Measurements from ENCODE around the gene CCDC39.

DNA sequence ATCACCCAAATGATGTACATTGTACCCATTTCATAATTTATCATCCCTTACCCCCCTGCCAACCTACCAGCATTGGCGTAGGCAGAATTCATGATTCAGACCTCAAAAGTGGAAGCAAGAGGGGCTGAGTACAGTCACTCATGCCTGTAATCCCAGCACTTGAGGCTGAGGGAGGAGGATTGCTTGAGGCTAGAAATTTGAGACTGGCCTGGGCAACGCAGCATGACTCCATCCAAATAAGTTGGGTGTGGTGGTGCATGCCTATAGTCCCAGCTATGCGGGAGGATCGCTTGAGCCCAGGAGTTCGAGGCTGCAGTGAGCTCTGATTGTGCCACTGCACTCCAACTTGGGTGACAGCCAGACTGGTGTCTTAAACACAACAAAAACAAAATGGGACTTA, 66.9 kb downstream of the CCDC39 start:
- TF ChIP-seq, protein P1, sequence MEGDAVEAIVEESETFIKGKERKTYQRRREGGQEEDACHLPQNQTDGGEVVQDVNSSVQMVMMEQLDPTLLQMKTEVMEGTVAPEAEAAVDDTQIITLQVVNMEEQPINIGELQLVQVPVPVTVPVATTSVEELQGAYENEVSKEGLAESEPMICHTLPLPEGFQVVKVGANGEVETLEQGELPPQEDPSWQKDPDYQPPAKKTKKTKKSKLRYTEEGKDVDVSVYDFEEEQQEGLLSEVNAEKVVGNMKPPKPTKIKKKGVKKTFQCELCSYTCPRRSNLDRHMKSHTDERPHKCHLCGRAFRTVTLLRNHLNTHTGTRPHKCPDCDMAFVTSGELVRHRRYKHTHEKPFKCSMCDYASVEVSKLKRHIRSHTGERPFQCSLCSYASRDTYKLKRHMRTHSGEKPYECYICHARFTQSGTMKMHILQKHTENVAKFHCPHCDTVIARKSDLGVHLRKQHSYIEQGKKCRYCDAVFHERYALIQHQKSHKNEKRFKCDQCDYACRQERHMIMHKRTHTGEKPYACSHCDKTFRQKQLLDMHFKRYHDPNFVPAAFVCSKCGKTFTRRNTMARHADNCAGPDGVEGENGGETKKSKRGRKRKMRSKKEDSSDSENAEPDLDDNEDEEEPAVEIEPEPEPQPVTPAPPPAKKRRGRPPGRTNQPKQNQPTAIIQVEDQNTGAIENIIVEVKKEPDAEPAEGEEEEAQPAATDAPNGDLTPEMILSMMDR (tag by site-specific recombination; IDR thresholded peaks at IDR 0.05), result no peak
- TF ChIP-seq ZSCAN30 (tag by site-specific recombination; IDR thresholded peaks at IDR 0.05) (no peak), ZNF274 (IDR thresholded peaks at IDR 0.05; ENCODE audit: low read length) (no peak), ZNF274 (tag by site-specific recombination; IDR thresholded peaks at IDR 0.05; ENCODE audit: borderline replicate concordance) (no peak), ZNF184 (tag by site-specific recombination; IDR thresholded peaks at IDR 0.05) (no peak), ZBTB7A (tag by site-specific recombination; IDR thresholded peaks at IDR 0.05; ENCODE audit: low read depth) (no peak)

All from HEK293 (cell line).